HepG2 (cell line): ENCODE data around the gene PEX11A. TPM values are rescaled to one million over a fixed set of nuclear protein-coding genes. Genes with fewer than 3 reads are reported as not detected.

Experiments
- ATAC-seq: fragments of 200-7000 bp; cut with Tn5 transposase; 3 replicates; pipeline ENCODE4 v1.9.1; 2020; ENCODE audit warnings: mild to moderate bottlenecking, moderate library complexity
- BruUV-seq: library from RNA; stranded (reverse); fragments of 400-500 nt; replicated peaks from 2 replicates; lab custom pipeline; 2021; lab: Mats Ljungman, UMichigan
- CTCF ChIA-PET: fragments of 300-600 bp; formaldehyde crosslinking; extraction: SDS; loops from one replicate; lab custom pipeline; 2021; ENCODE audit warnings: low total read pairs, inconsistent platforms, low intra/inter-chr PET ratio; lab: Yijun Ruan, JAX
- POLR2A ChIA-PET: fragments of 350-600 bp; sonication (Branson Sonifier 250); formaldehyde crosslinking; loops from one replicate; lab custom pipeline; 2020; ENCODE audit warnings: antibody characterized with exemption, inconsistent platforms; lab: Yijun Ruan, JAX
- DNase-seq: peaks from one replicate; pipeline ENCODE4 v3.0.0-alpha.2; 2015; ENCODE audit warnings: low spot score
- FAIRE-seq: peaks from 3 replicates; lab custom pipeline; 2011; peaks lifted over from hg19 to GRCh38; lab: Jason Lieb, UNC
- H2AFZ ChIP-seq: one replicate; pipeline ENCODE4 v1.6.1; 2011; ENCODE audit warnings: low read length, inconsistent platforms
- H3K27ac ChIP-seq: fragments of 300-600 bp; 3 replicates; pipeline ENCODE4 v1.8.0; 2011; ENCODE audit warnings: mixed run types, mild to moderate bottlenecking, mixed read lengths, low read length, inconsistent platforms; ENCODE audit not compliant: insufficient read depth; ENCODE audit errors: extremely low read length
- H3K27me3 ChIP-seq, 2 experiments: fragments of 200-600 bp in 1 of 2; 2 replicates in 1 of 2; 3 replicates in 1 of 2; pipeline versions ENCODE4 v1.6.0 to v1.8.0; 2011; ENCODE audit warnings: low read length in 2 of 2, mild to moderate bottlenecking in 2 of 2, moderate library complexity in 2 of 2, inconsistent platforms in 1 of 2; ENCODE audit not compliant: insufficient read depth in 2 of 2, control insufficient read depth in 1 of 2
- H3K36me3 ChIP-seq, 2 experiments: fragments of 200-600 bp in 1 of 2; replicated peaks in 1 of 2; 2 replicates in 1 of 2; 3 replicates in 1 of 2; pipeline versions ENCODE4 v1.5.1 to v1.8.0; 2011; ENCODE audit warnings: low read length in 2 of 2, inconsistent platforms in 1 of 2; ENCODE audit not compliant: insufficient read depth in 2 of 2, control insufficient read depth in 1 of 2
- H3K4me1 ChIP-seq: 2 replicates; pipeline ENCODE4 v1.5.1; 2012; ENCODE audit warnings: low read length, inconsistent platforms; ENCODE audit not compliant: insufficient read depth
- H3K4me2 ChIP-seq: 2 replicates; pipeline ENCODE4 v1.6.0; 2011; ENCODE audit warnings: low read depth, low read length, inconsistent platforms
- H3K4me3 ChIP-seq, 3 experiments: fragments of 200-600 bp in 1 of 3; sonication (generic), shearing (Covaris generic) in 1 of 3; replicated peaks in 1 of 3; 2 replicates each; pipeline ENCODE4 v1.5.1; 2011 to 2016; ENCODE audit warnings: low read length in 3 of 3, inconsistent platforms in 2 of 3, low read depth in 2 of 3, mild to moderate bottlenecking in 2 of 3, control low read depth in 1 of 3, mixed read lengths in 1 of 3; ENCODE audit not compliant: insufficient read depth in 1 of 3
- H3K79me2 ChIP-seq: one replicate; pipeline ENCODE4 v1.6.1; 2011; ENCODE audit warnings: low read length, inconsistent platforms; ENCODE audit not compliant: insufficient read depth
- H3K9ac ChIP-seq: 2 replicates; pipeline ENCODE4 v1.6.0; 2011; ENCODE audit warnings: mild to moderate bottlenecking, low read depth, low read length, inconsistent platforms; ENCODE audit not compliant: insufficient read depth
- H3K9me3 ChIP-seq: 2 replicates; pipeline ENCODE4 v1.5.1; 2012; ENCODE audit warnings: mild to moderate bottlenecking, low read length
- H4K20me1 ChIP-seq: 2 replicates; pipeline ENCODE4 v1.6.0; 2011; ENCODE audit warnings: inconsistent platforms, mild to moderate bottlenecking, low read length, moderate library complexity; ENCODE audit not compliant: insufficient read depth
- ASH2L ChIP-seq: fragments of 300-600, 200-600 bp; sonication (generic); IDR thresholded peaks from 2 replicates; pipeline ENCODE4 v1.7.0; 2017; ENCODE audit warnings: low read depth, mild to moderate bottlenecking, moderate library complexity, mixed read lengths, low read length; ENCODE audit not compliant: insufficient read length
- ATM ChIP-seq: fragments of 450-650 bp; IDR thresholded peaks from 2 replicates; pipeline ENCODE4 v1.7.1; 2017; ENCODE audit warnings: mild to moderate bottlenecking, borderline replicate concordance
- BRF2 ChIP-seq: sonication (generic); formaldehyde crosslinking; IDR thresholded peaks from 2 replicates; pipeline ENCODE4 v1.8.1; 2022; ENCODE audit warnings: mild to moderate bottlenecking, missing genetic modification reagents
- HNRNPLL ChIP-seq: fragments of 200-400 bp; formaldehyde crosslinking; IDR thresholded peaks from 2 replicates; pipeline ENCODE4 v1.6.1; 2017; ENCODE audit warnings: mild to moderate bottlenecking, low read depth, low read length; ENCODE audit not compliant: poor library complexity, severe bottlenecking
- MATR3 ChIP-seq: sonication (generic); formaldehyde crosslinking; IDR thresholded peaks from 2 replicates; pipeline ENCODE4 v1.4.0; 2020; ENCODE audit warnings: missing genetic modification reagents
- MIER3 ChIP-seq: IDR thresholded peaks from 2 replicates; pipeline ENCODE4 v1.6.1; 2016; ENCODE audit warnings: missing compliant biosample characterization, borderline replicate concordance
- NFATC3 ChIP-seq: sonication (generic); formaldehyde crosslinking; IDR thresholded peaks from 2 replicates; pipeline ENCODE4 v1.5.1; 2020; ENCODE audit warnings: mild to moderate bottlenecking, missing genetic modification reagents
- PBX3 ChIP-seq: sonication (generic); formaldehyde crosslinking; IDR thresholded peaks from 2 replicates; pipeline ENCODE4 v1.8.1; 2023; ENCODE audit warnings: missing genetic modification reagents, inconsistent platforms, borderline replicate concordance
- PHF8 ChIP-seq: sonication (generic); formaldehyde crosslinking; IDR thresholded peaks from 2 replicates; pipeline ENCODE4 v1.5.0; 2020; ENCODE audit warnings: missing genetic modification reagents
- PLRG1 ChIP-seq: fragments of 450-650 bp; conservative IDR thresholded peaks from 2 replicates; pipeline ENCODE4 v1.6.1; 2016
- SIX1 ChIP-seq: sonication (generic); formaldehyde crosslinking; IDR thresholded peaks from 2 replicates; pipeline ENCODE4 v1.4.0; 2020; ENCODE audit warnings: missing genetic modification reagents, borderline replicate concordance
- ZBTB39 ChIP-seq: sonication (generic); formaldehyde crosslinking; IDR thresholded peaks from 2 replicates; pipeline ENCODE4 v1.5.0; 2020; ENCODE audit warnings: missing genetic modification reagents
- ZNF281 ChIP-seq: sonication (generic); formaldehyde crosslinking; IDR thresholded peaks from 2 replicates; pipeline ENCODE4 v1.4.0; 2020; ENCODE audit warnings: missing genetic modification reagents, borderline replicate concordance
- ZNF335 ChIP-seq: sonication (generic); formaldehyde crosslinking; IDR thresholded peaks from 2 replicates; pipeline ENCODE4 v1.4.0; 2020; ENCODE audit warnings: missing genetic modification reagents
- ZNF639 ChIP-seq: conservative IDR thresholded peaks from 2 replicates; pipeline ENCODE4 v1.6.1; 2018; ENCODE audit warnings: missing genetic modification reagents
- ZNF720 ChIP-seq: sonication (generic); formaldehyde crosslinking; IDR thresholded peaks from 2 replicates; pipeline ENCODE4 v1.4.0; 2020; ENCODE audit warnings: missing genetic modification reagents
- WGBS: methylation state at CpG from one replicate; pipeline ENCODE4 v1.1.6; 2017; ENCODE audit warnings: low lambda C conversion rate; 5-methylcytosine and 5-hydroxymethylcytosine counted together
- in situ Hi-C: cut with HindIII; loops from 2 replicates; pipeline ENCODE4 v1.10.0; 2017; ENCODE audit warnings: low pct_unique_long_range_greater_than_20kb; ENCODE audit not compliant: extremely low pct_ligation_motif_present
- intact Hi-C: fragments of 100-400 bp; cut with micrococcal nuclease; formaldehyde crosslinking; loops from one replicate; pipeline ENCODE4 v1.10.0; 2022; ENCODE audit not compliant: unreplicated experiment
- polyA plus RNA-seq, 8 experiments: library from polyadenylated mRNA; depleted of rRNA in 3 of 8; stranded (reverse) in 7 of 8; unstranded in 1 of 8; fragments of >200 nt; fragmentation: Illumina TruSeq in 4 of 8; extraction: Trizol in 4 of 8; gene quantifications; 2 replicates each; pipeline versions ENCODE4 v1.2.1 to v1.2.3, GENCODE V29; 2011 to 2016; ENCODE audit warnings: low read depth in 4 of 8, missing spikeins in 1 of 8, mixed read lengths in 1 of 8; ENCODE audit not compliant: insufficient read depth in 1 of 8
- total RNA-seq, 5 experiments: library from RNA; depleted of rRNA; stranded (reverse); fragments of >200 nt; fragmentation: Illumina TruSeq; extraction: Trizol; gene quantifications; 2 replicates each; pipeline ENCODE4 v1.2.3, GENCODE V29; 2016; ENCODE audit warnings: low read depth in 1 of 5

PEX11A gene
- total and polyA plus RNA-seq, 2 of the 13 experiments (the other 11 are each of a cell fraction or from before 2014, with no cell fraction given) = 9.9 to 15.1 TPM

GRCh38 chr15:89652666-89653065 is 37.9 kb downstream of the PEX11A start:
- Histone ChIP-seq H2AFZ (no peak overlapping the region), H3K27me3 (peaks cover 0 to 2% of the 10 kb centered on the region in 2 experiments; a peak in 1 of 5 replicates), H3K27ac (no peak overlapping the region), H4K20me1 (no peaks in the 10 kb centered on the region), H3K36me3 (no peaks in the 10 kb centered on the region; a peak in 1 of 5 replicates), H3K4me1 (peaks cover 31% of the 10 kb centered on the region), H3K79me2 (no peaks in the 10 kb centered on the region), H3K4me2 (no peak overlapping the region), H3K9me3 (no peaks in the 10 kb centered on the region), H3K4me3 (no peak overlapping the region), H3K9ac (no peak overlapping the region)
- DNase-seq (no peak), FAIRE-seq (no peak), ATAC-seq (no peak)
- no TSS peak for BruUV-seq
- in situ Hi-C loops = no loop called here
- WGBS = 94% methylated on average over 7 of the region's 16 CpGs
- intact Hi-C loops = no loop called here
- POLR2A ChIA-PET = no interaction called here
- TF ChIP-seq PHF8 = no peak
- no peak for TF ChIP-seq ZNF720 (CRISPR knock-in tag)
- TF ChIP-seq HNRNPLL = no peak
- no peak for TF ChIP-seq PLRG1
- no peak for TF ChIP-seq ZNF335 (CRISPR knock-in tag)
- no peak for TF ChIP-seq ZNF281 (CRISPR knock-in tag)
- no peak for TF ChIP-seq ZNF639 (CRISPR knock-in tag)
- no peak for TF ChIP-seq MIER3
- no peak for TF ChIP-seq MATR3
- no peak for TF ChIP-seq PBX3
- TF ChIP-seq ATM = no peak
- no peak for TF ChIP-seq SIX1
- no peak for TF ChIP-seq BRF2 (CRISPR knock-in tag)
- no peak for TF ChIP-seq ZBTB39 (CRISPR knock-in tag)
- TF ChIP-seq ASH2L = no peak
- no peak for TF ChIP-seq NFATC3 (CRISPR knock-in tag)
- CTCF ChIA-PET = no interaction called here
